HG03378 (cell line): Measurements from ENCODE around the gene SLC25A38.
"Not testable (repeated sequence)": the region's sequence is repeated elsewhere in the genome, so short reads cannot be mapped to it uniquely, and the experiment has no call there.

Experiments
- ATAC-seq: cut with Tn5 transposase; IDR thresholded peaks from one replicate; pipeline ENCODE4 v1.9.1; 2021; ENCODE audit warnings: mild to moderate bottlenecking, moderate library complexity; ENCODE audit not compliant: unreplicated experiment

Gene SLC25A38

GRCh38 chr3:39406368-39407258 is 23.4 kb downstream of the SLC25A38 start, which contains the start of gene RPSA:
TSS of gene RPSA (plus strand) at chr3:39406720. CDS start at chr3:39407654, 934 bp downstream.
- peak; percentile 91 for ATAC-seq

- ATAC-seq, result no peak
These were observed 24.1 kb downstream of the SLC25A38 start for GRCh38 chr3:39407259-39407629.

GRCh38 chr3:39407773-39408492 is 24.8 kb downstream of the SLC25A38 start:
- ATAC-seq, result no peak

GRCh38 chr3:39408493-39409372 is 25.6 kb downstream of the SLC25A38 start:
- no peak for ATAC-seq

- no peak for ATAC-seq
These were observed 26.5 kb downstream of the SLC25A38 start for GRCh38 chr3:39409514-39410136.

- no peak for ATAC-seq
These were observed 27.7 kb downstream of the SLC25A38 start for GRCh38 chr3:39410893-39411292.

GRCh38 chr3:39412668-39413260 is 29.6 kb downstream of the SLC25A38 start:
- no peak for ATAC-seq

- no peak for ATAC-seq
These were observed 30.7 kb downstream of the SLC25A38 start for GRCh38 chr3:39413691-39414420.

- ATAC-seq, result no peak
These were observed 31.3 kb downstream of the SLC25A38 start for GRCh38 chr3:39414421-39414907.

GRCh38 chr3:39415302-39415701 is 32.1 kb downstream of the SLC25A38 start:
- ATAC-seq, result not testable (repeated sequence)

- no peak for ATAC-seq
These were observed 32.8 kb downstream of the SLC25A38 start for GRCh38 chr3:39415983-39416382.

GRCh38 chr3:39416998-39417397 is 33.8 kb downstream of the SLC25A38 start:
- not testable (repeated sequence) for ATAC-seq

GRCh38 chr3:39418556-39419225 is 35.5 kb downstream of the SLC25A38 start:
- not testable (repeated sequence) for ATAC-seq

GRCh38 chr3:39419742-39420315 is 36.7 kb downstream of the SLC25A38 start:
- ATAC-seq, result no peak

GRCh38 chr3:39420543-39420942 is 37.4 kb downstream of the SLC25A38 start:
- ATAC-seq, result no peak

GRCh38 chr3:39423436-39423970 is 40.3 kb downstream of the SLC25A38 start:
- no peak for ATAC-seq

- ATAC-seq, result no peak
These were observed 43.1 kb downstream of the SLC25A38 start for GRCh38 chr3:39426312-39426711.

GRCh38 chr3:39427506-39427905 is 44.3 kb downstream of the SLC25A38 start:
- ATAC-seq, result no peak
